ENCODE measurements around the gene SLX4IP.
A peak's percentile ranks its signal among the peaks of the same experiment; 100 is the strongest.

The SLX4IP gene

DNA sequence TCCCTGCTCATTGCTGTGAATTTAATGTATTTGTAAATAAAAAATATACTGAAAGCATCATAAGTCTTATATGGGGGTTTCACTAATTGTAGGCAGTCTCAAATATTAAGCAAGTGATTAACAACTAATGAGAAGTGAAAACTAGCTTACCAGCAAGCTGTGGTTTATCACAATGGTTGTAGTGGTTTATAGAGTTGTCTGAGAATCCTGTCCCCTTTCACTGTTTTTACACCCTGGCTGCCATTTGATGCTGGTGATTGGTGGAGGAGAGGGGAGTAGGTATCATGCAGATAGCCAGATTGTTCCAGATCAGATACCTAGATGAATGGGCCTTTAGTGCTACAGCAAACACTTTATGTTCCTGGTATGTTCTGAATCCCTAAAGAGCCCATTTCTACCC is 7.1 kb upstream of the SLX4IP start:
- DNase-seq (ENCODE audit: low read depth): no peak

DNA sequence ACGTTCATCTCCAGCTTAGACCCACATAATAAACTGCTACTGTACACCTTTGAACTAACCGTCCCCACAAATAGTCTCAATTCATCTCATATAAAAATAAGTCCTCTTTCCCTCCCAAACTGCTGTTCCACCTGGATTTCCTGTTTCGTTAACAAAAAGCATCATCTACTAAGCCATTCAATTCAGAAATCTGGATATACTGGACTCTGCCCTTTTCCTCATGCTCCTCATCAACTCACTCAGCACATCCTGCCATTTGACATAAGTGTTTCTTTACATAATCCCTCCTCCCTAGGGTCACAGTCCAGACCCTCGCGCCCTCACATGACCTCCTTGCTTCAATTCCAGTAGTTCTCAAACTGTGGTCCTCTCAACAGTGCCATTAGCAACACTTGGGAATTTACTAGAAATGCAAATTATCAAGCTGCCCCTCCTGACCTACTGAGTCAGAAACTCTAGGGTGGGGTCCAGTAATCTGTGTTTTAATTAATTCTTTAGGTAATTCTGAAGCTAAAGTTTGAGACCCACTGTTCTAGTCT is 5.6 kb upstream of the SLX4IP start:
- DNase-seq (ENCODE audit: low read depth): no peak

DNA sequence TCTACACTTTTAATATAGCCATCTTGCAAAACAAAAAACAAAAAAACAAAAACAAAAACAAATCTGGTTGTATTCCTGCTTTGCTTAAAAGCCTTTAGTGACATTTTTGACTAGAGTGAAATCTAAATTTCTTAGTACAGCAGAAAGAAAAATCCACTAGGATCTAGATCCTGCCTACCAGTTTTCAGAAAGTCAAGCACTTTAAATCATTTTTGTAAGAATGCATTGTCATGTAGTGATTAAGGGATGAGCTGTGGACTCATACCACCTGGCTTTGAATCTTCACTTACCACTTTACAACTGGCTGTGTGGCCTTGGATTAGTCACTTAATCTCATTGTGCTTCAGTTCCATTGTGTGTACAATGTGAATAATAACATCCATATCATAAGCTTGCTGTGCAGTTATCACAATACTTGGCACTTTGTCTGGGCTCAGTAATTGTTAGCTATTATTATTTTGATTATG is 5.1 kb upstream of the SLX4IP start:
- DNase-seq (ENCODE audit: low read depth): no peak

DNA sequence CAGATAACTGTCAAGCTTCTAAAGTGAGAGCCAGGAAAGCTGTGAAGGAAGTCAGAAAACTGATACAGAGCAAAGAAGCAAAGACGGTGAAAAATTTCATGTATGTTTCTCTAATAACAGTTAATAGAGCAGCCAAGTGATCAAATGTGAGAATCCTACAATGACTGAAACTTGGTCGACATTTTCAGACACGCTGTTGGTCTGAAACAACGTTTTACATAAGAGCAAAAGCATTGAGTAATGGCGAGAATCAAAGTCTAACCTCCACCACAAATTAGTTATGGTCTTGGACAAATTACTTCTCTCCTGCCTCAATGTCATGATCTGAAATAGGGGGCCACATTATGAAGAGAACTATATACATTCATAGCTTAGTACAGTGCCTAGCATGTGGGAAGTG is 4.4 kb upstream of the SLX4IP start:
- DNase-seq (ENCODE audit: low read depth): no peak

DNA sequence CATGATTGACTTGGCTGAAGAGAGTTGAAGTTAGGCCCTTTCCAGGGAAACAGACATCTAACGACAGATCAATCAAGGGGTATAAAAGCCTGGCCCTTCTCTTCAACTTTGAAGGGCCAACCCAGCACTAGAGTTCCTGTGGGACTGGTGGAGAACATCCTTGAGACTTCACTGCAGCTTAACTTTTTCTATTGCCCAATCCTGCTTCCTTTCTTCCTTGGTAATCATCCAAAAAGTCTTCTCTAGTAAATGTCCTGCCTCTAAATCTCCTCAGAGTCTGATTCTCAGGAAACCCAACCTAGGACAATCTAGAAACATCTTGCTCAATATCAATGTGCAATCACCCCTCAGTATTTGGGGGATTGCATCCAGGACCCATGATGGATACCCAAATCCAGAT is 3.0 kb upstream of the SLX4IP start:
- DNase-seq (ENCODE audit: low read depth): no peak

DNA sequence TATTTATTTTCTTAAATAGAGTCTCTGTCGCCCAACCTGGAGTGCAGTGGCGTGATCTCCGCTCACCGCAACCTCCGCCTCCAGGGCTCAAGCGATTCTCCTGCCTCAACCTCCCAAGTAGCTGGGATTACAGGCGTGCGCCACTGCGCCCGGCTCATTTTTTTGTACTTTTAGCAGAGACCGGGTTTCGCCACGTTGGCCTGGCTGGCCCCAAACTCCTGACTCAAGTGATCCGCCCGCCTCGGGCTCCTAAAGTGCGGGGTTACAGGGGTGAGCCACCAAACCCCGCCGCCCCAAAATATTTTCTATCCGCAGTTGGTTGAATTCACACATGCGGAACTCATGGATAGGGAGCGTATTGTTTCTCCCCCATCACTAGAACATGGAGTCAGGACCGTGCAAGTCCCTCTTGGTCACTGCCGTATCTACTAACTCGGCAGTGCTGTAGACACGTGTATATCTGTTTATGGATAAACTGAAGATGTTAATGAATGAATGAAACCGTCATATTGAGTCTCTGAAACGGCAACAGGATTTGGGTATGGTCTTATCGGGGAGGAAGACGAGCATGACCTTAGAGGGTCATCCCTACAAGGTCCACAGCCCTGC is 2.0 kb upstream of the SLX4IP start:
- no peak for DNase-seq (ENCODE audit: low read depth)

DNA sequence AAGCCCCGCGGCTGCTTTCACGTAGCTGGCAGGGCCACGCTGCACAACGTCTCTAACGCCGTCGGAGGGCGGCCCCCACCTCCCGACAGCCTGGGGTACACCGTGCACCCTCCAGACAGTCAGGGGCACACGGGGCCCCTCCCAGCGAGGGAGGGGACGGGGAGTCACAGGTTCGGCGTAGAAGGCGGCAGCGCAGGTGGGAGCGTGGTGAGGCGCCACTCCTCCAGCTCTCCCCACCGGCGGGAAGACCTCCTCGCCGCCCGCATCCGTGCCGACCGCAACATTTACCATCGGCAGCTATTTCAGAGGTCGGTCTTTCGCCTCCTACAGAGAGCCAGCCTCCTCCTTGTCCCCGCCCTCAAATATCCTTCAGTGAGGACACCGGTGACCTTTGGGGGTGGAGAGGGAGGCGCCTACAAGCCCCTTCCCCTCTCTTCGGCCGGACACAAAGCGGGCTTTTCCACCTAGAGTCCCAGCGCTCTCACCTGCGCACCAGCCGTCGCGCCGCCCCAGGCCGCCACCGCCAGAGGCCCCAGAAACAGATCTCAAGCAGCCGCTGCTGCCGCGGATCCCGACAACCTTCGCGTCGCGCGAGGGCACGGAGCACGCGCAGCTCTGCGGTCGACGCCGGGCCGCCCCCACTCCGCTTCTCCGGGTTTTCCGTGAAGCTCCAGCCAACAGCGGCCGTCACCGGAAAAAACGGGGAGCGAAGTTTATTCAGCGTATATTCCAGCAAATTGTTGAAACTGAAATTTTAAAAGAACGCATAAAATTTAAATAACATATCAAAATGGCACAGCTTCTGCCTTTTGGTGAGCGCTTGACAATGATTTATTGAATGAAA is 1.3 kb upstream of the SLX4IP start, which contains the start of gene MKKS:
Gene MKKS (minus strand): TSS at position 600 of the 844 bp plus-strand sequence. CDS start 20,708 bp downstream, outside the sequence.
- peak; percentile 83 for DNase-seq (ENCODE audit: low read depth)

DNA sequence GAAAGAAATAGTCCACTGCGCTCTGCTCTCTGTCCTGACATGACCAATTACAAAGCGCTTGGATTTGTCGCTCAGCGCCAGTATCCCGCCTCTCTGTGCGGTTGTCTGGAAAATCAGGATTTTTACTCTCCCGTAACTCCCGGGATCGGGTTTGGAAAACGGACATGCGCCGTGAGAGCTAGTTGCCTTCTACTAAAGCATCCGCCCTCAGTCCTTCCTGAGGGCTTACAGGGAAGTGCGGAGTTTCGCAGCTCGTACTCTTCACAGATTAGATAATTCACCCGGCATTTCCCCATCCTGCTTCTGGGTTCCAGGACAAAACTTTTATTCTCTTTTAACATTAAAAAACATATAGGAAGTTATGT is 656 bp upstream of the SLX4IP start:
- peak; percentile 62 for DNase-seq (ENCODE audit: low read depth)

DNA sequence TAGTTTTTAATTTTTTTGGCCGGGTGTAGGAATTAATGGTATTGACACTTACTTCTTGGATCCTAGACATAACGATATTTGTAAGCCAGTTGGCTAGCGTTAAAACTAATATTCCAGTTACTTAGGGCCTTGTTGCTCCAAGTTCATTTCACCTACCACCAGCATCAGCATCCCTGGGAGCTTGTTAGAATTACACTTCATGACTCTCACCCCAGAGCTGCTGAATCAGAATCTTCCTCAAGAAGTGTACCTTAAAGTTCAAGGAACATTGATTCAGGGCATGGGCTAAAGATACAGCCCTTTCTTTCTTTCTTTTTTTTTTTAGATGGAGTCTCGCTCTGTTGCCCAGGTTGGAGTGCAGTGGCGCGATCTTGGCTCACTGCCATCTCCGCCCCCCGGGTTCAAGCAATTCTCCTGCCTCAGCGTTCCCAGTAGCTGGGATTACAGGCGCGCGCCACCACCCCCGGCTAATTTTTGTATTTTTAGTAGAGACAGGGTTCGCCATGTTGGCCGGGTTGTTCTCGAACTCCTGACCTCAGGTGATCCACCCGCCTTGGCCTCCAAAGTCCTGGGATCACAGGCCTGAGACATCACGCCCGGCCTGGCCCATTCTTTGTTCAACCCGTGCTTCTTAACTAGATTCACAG is 1.1 kb downstream of the SLX4IP start:
- DNase-seq (ENCODE audit: low read depth): no peak

DNA sequence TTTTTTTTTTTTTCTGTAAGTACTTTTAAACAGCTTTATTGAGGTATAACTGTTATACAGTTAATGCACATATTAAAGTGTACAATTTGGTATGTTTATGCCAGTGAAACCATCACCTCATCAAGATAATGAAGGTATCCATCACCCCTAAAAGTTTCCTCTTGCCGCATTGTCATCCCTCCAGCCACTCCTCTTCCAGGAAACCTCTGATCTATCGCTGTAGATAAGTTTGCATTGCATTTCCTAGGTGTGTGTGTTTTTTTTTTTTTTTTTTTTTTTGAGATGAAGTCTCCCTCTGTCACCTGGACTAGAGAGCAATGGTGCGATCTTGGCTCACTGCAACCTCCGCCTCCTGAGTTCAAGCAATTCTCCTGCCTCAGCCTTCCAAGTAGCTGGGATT is 3.1 kb downstream of the SLX4IP start:
- DNase-seq (ENCODE audit: low read depth): no peak

DNA sequence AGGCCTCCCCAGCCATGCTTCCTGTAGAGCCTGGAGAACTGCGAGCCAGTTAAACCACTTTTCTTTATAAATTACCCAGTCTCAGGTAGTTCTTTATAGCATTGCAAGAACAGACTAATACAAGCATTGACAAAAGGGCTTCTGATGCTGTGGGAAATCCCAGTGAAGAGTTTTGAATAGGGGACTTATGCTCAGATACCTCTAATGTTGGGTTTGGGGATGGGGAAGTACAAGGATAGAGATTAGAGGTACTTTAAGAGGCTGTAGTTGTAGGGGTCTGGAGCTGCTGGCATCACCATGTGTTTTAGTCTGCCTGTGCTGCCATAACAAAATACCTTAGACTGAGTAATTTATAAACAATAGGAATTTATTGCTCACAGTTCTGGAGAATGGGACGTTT is 8.8 kb downstream of the SLX4IP start:
- DNase-seq (ENCODE audit: low read depth): no peak

DNA sequence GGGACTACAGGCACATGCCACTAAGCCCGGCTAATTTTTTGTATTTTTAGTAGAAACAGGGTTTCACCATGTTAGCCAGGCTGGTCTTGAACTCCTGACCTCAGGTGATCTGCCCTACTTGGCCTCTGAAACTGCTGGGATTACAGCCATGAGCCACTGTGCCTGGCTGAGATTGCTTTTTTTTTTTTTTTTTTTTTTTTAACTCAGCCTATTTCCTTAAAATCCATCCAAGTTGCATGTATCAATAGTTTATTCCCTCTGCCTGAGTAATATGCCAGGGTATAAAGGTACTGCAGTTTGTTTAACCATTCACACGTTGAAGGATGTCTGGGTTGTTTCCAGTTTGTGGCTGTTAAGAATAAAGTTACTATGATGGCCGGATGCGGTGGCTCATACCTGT is 10.7 kb downstream of the SLX4IP start:
- no peak for DNase-seq (ENCODE audit: low read depth)

DNA sequence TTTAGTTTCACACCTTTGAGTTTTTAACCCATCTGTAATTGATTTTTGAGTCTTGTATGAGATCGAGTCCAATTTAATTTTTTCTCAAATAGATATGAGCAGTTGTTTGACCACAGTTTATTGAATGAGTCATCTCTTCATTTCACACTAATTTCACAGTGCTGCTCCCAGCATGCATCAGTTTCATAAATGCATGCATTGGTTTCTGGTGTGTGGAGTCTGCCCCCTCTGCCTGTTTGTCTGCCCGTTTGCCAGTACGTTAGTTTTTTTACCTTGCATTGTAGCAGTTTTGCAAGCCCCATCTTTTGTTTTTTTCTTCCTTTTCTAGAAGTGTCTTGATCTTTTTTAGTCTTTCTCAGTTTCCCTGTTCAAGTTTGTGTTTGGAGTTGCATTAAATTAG is 11.9 kb downstream of the SLX4IP start:
- DNase-seq (ENCODE audit: low read depth): peak; percentile 3

DNA sequence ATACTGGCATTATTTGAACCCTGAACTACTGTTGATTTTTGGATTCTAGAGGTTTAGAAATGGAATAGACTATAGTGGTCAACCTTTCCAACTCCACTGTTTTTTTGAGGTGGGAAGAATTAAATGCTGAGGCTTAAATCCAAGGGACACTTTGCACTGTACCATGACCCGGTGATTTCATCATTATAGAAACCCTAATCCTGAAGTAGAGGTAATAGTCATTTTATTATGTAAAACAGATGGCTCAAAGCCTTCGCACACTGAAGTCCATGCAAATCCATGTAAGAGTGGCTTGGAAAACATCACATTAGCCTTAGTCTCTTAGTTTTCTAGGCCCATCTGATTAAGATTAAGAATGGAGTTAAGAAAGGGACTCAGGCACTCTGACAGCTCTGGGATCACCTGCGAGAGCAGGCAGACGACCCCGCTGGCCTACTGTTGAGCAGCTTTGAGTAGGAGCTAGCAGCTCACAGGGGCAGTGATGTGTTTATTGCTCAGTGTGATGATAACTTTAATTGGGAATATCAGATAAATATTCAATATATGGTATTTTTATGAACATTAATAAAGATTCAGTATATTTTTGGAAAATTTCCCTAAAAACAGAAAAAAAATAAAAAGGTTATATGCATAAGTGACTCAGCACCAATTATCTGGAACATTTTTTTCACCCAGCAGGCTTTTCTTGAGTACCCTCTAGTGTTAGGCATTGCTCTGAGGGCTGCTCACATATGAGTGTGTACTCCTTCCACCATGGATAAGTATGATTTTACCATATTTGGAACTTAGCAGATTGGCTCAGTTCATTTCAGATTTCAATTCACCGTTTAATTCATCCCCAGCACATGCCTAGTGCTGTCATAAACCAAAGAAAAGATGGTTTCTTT is 13.4 kb downstream of the SLX4IP start:
- no peak for DNase-seq (ENCODE audit: low read depth)

DNA sequence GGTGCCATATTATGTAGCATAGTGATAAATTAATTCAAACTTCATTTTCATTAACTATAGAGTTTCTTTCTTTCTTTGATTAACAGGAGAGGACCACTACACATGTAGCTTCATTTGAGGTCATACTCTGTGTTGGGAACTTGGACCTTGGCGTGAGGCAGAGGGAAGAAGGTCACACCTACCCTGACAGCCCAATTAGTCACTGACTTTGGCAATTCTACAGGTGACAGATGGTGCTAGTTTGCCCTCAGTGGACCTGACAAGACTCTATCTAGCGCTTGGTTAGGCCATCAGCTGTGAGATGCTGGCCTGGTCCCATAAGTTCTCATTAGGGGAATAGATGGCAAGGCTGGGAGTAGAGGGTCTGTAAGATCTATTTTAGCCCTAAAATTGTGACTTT is 14.2 kb downstream of the SLX4IP start:
- DNase-seq (ENCODE audit: low read depth): no peak

DNA sequence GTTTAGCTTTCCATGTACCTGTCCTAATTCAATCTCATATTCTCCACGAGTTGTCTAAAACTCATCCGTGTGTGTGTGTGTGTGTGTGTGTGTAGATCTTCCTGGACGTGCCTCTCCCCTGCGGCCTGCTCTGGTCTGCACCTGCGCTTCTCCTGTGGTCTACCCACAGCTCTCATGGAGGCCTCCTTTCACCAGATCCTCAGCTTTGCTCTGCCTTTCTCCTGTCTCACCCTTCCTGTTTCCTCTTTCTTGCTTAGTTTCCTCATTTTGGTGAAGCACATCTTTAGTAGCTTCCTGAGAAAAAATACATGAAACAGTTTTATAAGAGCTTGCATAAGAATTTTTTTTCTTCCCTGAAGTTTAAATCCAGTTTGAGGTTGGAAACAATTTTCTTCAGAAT is 18.1 kb downstream of the SLX4IP start:
- DNase-seq (ENCODE audit: low read depth): no peak

DNA sequence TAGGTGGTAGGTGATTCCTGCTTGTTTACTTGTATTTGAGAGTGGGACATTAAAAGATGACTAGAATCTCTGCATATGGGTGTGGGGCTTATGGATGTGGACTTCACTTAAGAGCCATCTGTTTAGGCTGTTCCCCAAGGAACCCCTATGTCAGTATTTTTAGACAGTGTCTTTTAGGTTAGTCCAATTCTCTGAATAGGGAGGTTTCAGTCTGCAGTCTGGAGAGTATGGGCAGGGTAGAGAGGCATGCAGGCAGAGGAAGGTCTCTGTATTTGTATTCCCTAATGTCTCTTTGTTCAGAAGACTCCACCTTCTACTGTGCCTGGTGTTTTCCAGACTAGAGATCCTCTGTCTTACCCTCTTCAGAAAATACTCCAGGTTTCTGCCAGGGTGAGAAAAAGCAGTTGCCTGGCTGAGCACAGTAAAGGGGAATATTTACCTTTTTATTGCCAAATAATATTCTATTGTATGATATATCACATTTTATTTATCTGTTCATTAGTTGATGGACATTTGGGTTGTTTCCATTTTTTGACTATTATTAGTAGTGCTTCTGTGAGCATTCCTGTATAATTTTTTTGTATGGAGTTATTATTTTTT is 19.1 kb downstream of the SLX4IP start:
- DNase-seq (ENCODE audit: low read depth): no peak

DNA sequence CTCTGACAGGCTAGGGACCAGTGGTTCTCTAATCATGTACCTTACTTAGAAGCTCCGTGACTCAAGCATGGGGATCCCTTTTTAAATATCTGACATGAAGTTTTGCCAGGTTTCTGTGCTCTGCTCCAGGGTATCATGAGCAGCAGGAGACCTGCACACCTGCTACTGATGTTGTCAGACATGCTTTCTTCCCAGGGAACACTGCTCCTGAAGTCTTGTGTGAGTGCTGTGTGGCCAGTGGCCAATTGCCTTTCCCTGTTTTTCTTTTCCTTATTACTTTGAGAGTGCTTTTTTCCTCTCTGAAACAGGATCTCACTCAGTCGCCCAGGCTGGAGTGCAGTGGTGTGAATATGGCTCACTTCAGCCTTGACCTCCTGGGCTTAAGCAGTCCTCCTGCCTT is 26.4 kb downstream of the SLX4IP start:
- no peak for DNase-seq (ENCODE audit: low read depth)

DNA sequence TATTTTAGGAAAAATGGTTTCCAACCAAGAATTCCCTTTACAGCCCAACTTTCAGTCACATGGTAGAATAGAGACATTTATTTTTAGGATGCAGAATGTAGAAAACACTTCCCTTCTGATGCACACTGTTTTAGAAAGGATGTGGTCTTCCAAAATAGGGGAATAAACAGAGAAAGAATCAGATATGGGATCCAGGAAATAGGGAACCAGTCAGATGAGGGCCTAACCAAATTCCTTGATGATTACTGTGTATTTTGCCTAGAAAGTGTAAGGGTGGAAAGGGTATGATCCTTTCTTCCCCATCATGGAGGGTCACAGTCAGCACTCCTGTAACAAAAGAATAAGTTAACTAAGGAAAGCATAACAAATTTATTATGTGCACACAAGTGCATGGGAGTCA is 27.4 kb downstream of the SLX4IP start:
- no peak for DNase-seq (ENCODE audit: low read depth)

DNA sequence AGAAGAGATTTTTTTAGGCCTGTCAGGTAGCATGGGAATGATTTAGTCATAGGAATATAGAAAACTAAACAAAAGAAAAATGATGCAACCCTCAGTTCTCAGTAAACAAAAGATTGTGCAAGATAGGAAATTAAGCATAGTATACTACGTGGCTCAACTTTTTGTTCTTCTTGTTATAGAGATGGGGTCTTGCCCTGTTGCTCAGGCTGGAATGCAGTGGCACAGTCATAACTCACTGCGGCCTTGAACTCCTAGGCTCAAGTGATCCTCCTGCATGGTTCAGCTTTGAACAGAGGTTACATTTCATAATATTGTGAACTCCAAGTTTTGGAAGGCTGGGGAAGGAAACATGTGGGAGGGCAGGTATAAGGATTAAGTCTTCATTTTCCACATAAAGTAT is 28.5 kb downstream of the SLX4IP start:
- no peak for DNase-seq (ENCODE audit: low read depth)

DNA sequence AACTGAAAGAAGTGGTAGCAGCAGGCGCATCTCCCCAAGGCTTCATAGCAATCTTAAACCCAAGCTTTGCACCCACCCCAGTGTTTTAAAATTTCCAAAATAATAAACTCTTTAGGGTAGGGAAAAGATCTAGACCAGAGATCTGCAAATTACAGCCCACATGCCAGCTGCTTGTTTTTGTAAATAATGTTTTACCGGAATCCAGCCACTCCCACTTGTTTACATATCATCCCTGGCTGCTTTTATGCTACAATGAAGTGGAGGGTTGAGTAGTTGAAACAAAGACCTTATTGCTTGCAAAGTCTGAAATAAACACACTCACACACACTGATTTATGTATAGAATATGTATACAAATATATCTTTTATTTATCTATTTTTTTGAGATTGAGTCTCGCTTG is 30.0 kb downstream of the SLX4IP start:
- no peak for DNase-seq (ENCODE audit: low read depth)

DNA sequence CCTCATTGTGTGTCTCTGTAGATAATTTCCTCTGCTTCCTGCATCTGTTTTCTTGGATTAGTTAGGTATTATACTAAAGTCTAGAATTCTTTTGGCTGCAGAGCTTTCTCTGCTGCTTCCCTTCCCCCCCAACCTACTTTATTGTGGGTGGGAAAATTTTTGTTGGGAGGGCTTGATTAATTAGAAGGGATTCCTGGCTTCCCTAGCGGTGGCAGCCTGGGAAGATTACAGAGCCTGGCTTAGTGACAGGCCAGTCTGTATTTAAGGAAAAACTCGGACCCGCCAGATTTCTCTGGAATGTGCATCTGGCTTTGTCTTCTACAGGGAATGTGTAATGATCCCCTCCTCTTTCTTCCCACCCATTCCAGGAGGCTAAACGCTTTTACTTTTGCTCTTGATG is 31.2 kb downstream of the SLX4IP start:
- DNase-seq (ENCODE audit: low read depth): no peak
